H9 (cell line): ENCODE results near the gene ADGRB3. TPM values are rescaled to one million over a fixed set of nuclear protein-coding genes. Genes with fewer than 3 reads are reported as not detected.

Source experiments
- DNase-seq: peaks from one replicate; pipeline ENCODE4 v3.0.0-alpha.2; 2017
- H2AFZ ChIP-seq: one replicate; pipeline ENCODE4 v1.6.1; 2013; ENCODE audit warnings: mild to moderate bottlenecking, low read length, control low read depth, moderate library complexity
- H2AK5ac ChIP-seq: 2 replicates; pipeline ENCODE4 v1.6.1; 2013; ENCODE audit warnings: low read length, control low read depth, mixed read lengths; ENCODE audit not compliant: insufficient read length
- H2BK120ac ChIP-seq: one replicate; pipeline ENCODE4 v1.6.1; 2013; ENCODE audit warnings: low read depth, mild to moderate bottlenecking, low read length, control low read depth, inconsistent platforms; ENCODE audit not compliant: poor library complexity, severe bottlenecking
- H2BK12ac ChIP-seq: 2 replicates; pipeline ENCODE4 v1.6.1; 2013; ENCODE audit warnings: low read length, control low read depth, mixed read lengths, low read depth; ENCODE audit not compliant: insufficient read length
- H2BK15ac ChIP-seq: 2 replicates; pipeline ENCODE4 v1.6.1; 2013; ENCODE audit warnings: low read depth, low read length, control low read depth
- H2BK20ac ChIP-seq: one replicate; pipeline ENCODE4 v1.6.1; 2013; ENCODE audit warnings: low read depth, mild to moderate bottlenecking, low read length, control low read depth, inconsistent platforms; ENCODE audit not compliant: poor library complexity, severe bottlenecking
- H2BK5ac ChIP-seq: 2 replicates; pipeline ENCODE4 v1.6.1; 2013; ENCODE audit warnings: low read length, control low read depth, mixed read lengths; ENCODE audit not compliant: insufficient read length
- H3K14ac ChIP-seq: 2 replicates; pipeline ENCODE4 v1.6.1; 2013; ENCODE audit warnings: low read length, control low read depth; ENCODE audit not compliant: insufficient read depth
- H3K18ac ChIP-seq: 2 replicates; pipeline ENCODE4 v1.6.1; 2013; ENCODE audit warnings: low read depth, mild to moderate bottlenecking, mixed read lengths, low read length, control low read depth; ENCODE audit not compliant: insufficient read length
- H3K23ac ChIP-seq: 2 replicates; pipeline ENCODE4 v1.6.1; 2013; ENCODE audit warnings: low read length, control low read depth, mixed read lengths, low read depth; ENCODE audit not compliant: insufficient read length
- H3K23me2 ChIP-seq: 2 replicates; pipeline ENCODE4 v1.6.1; 2013; ENCODE audit warnings: low read depth, mild to moderate bottlenecking, mixed read lengths, low read length, control low read depth; ENCODE audit not compliant: insufficient read length, poor library complexity, severe bottlenecking
- H3K27ac ChIP-seq: 2 replicates; pipeline ENCODE4 v1.5.1; 2013; ENCODE audit warnings: low read length, control low read depth, mixed read lengths, low read depth; ENCODE audit not compliant: insufficient read length
- H3K27me3 ChIP-seq: 2 replicates; pipeline ENCODE4 v1.6.1; 2013; ENCODE audit warnings: low read length, control low read depth, inconsistent platforms; ENCODE audit not compliant: insufficient read depth
- H3K4ac ChIP-seq: 2 replicates; pipeline ENCODE4 v1.6.1; 2013; ENCODE audit warnings: low read depth, mild to moderate bottlenecking, control low read depth, inconsistent platforms, low read length, moderate library complexity
- H3K4me1 ChIP-seq: 2 replicates; pipeline ENCODE4 v1.6.1; 2013; ENCODE audit warnings: low read length, control low read depth, inconsistent platforms; ENCODE audit not compliant: insufficient read depth
- H3K4me2 ChIP-seq: 2 replicates; pipeline ENCODE4 v1.6.1; 2013; ENCODE audit warnings: low read length, control low read depth, mixed read lengths; ENCODE audit not compliant: insufficient read length, insufficient read depth
- H3K56ac ChIP-seq: 2 replicates; pipeline ENCODE4 v1.6.1; 2013; ENCODE audit warnings: low read depth, mild to moderate bottlenecking, mixed read lengths, low read length, control low read depth; ENCODE audit not compliant: insufficient read length
- H3K79me1 ChIP-seq: 2 replicates; pipeline ENCODE4 v1.6.1; 2013; ENCODE audit warnings: low read depth, mild to moderate bottlenecking, moderate library complexity, low read length, control low read depth, inconsistent platforms; ENCODE audit not compliant: insufficient read depth, poor library complexity, severe bottlenecking
- H3K79me2 ChIP-seq: 2 replicates; pipeline ENCODE4 v1.6.1; 2013; ENCODE audit warnings: low read length, control low read depth, inconsistent platforms; ENCODE audit not compliant: insufficient read depth
- H3K9ac ChIP-seq: 2 replicates; pipeline ENCODE4 v1.6.1; 2013; ENCODE audit warnings: low read length, control low read depth, mixed read lengths; ENCODE audit not compliant: insufficient read length; ENCODE audit errors: extremely low read depth
- H3K9me3 ChIP-seq: one replicate; pipeline ENCODE4 v1.6.1; 2013; ENCODE audit warnings: low read depth, low read length, inconsistent platforms; ENCODE audit not compliant: control insufficient read depth
- H3T11ph ChIP-seq: one replicate; pipeline ENCODE4 v1.6.1; 2013; ENCODE audit warnings: mild to moderate bottlenecking, low read length, control low read depth, inconsistent platforms
- H4K20me1 ChIP-seq: one replicate; pipeline ENCODE4 v1.6.1; 2013; ENCODE audit not compliant: control insufficient read depth, insufficient read length, insufficient read depth
- H4K5ac ChIP-seq: 2 replicates; pipeline ENCODE4 v1.6.1; 2013; ENCODE audit warnings: low read depth, mild to moderate bottlenecking, mixed read lengths, low read length, control low read depth; ENCODE audit not compliant: insufficient read length
- H4K8ac ChIP-seq: replicated peaks from 2 replicates; pipeline ENCODE4 v1.6.1; 2013; ENCODE audit warnings: low read length, control low read depth, mixed read lengths, low read depth; ENCODE audit not compliant: insufficient read length
- H4K91ac ChIP-seq: 2 replicates; pipeline ENCODE4 v1.6.1; 2013; ENCODE audit warnings: low read depth, mild to moderate bottlenecking, moderate library complexity, mixed read lengths, low read length, control low read depth; ENCODE audit not compliant: insufficient read length
- H3K27ac Mint-ChIP-seq, 3 experiments: 2 replicates in 2 of 3; 3 replicates in 1 of 3; pipeline ENCODE4 v1.8.0; 2020 to 2021; ENCODE audit warnings: mixed read lengths in 3 of 3, mild to moderate bottlenecking in 1 of 3, moderate library complexity in 1 of 3
- H3K27me3 Mint-ChIP-seq: 2 replicates; pipeline ENCODE4 v1.8.0; 2021; ENCODE audit warnings: low read depth, mild to moderate bottlenecking, moderate library complexity, mixed read lengths
- H3K36me3 Mint-ChIP-seq, 3 experiments: 2 replicates in 2 of 3; 3 replicates in 1 of 3; pipeline ENCODE4 v1.8.0; 2020 to 2021; ENCODE audit warnings: low read depth in 3 of 3, mixed read lengths in 3 of 3; ENCODE audit not compliant: insufficient read depth in 1 of 3
- H3K4me1 Mint-ChIP-seq, 2 experiments: 2 replicates each; pipeline ENCODE4 v1.8.0; 2020; ENCODE audit warnings: mixed read lengths in 2 of 2
- H3K4me3 Mint-ChIP-seq, 2 experiments: 2 replicates in 1 of 2; 3 replicates in 1 of 2; pipeline ENCODE4 v1.8.0; 2020 to 2021; ENCODE audit warnings: mild to moderate bottlenecking in 2 of 2, mixed read lengths in 2 of 2, moderate library complexity in 1 of 2
- H3K9me3 Mint-ChIP-seq, 2 experiments: 2 replicates in 1 of 2; 3 replicates in 1 of 2; pipeline ENCODE4 v1.8.0; 2020; ENCODE audit warnings: mild to moderate bottlenecking in 2 of 2, mixed read lengths in 2 of 2, moderate library complexity in 1 of 2
- WGBS: extraction: QIAGEN DNeasy Blood & Tissue Kit; methylation state at CpG from one replicate; pipeline ENCODE4 v1.1.7; 2013; ENCODE audit warnings: missing lambda C conversion rate, low lambda C conversion rate, mixed read lengths; ENCODE audit not compliant: insufficient read length; ENCODE audit errors: extremely low coverage; 5-methylcytosine and 5-hydroxymethylcytosine counted together
- total RNA-seq: library from RNA; stranded (reverse); gene quantifications from 2 replicates; pipeline ENCODE4 v1.2.1, GENCODE V29; 2021
- TF ChIP-seq, protein P1 (sequence below): fragments of 200-600 bp; sonication (generic); conservative IDR thresholded peaks from 3 replicates; pipeline ENCODE4 v1.8.0; 2021; ENCODE audit warnings: antibody characterized with exemption, mild to moderate bottlenecking

Gene ADGRB3
- total RNA-seq, 1 experiment from 2014 or later: 0.37 TPM

DNA sequence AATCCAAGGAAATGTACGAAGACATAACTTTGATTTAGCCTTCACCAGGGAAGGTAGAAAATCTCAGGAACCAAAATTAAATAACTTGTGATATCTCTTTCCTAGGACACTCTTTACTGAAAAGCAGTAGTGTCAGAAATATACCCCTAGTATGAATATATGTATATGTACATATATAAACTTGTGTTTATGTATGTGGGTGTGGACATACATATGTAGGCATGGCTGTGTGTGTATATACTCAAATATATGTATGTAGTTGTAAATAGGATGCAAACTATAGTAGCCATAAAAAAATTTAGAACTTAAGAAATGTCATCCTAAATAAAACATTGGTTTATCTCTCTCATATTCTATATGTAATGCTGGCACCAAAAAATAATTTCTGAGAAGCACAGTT lies 500.8 kb downstream of the ADGRB3 start:
- no peak for DNase-seq
- Histone ChIP-seq H3K23me2 (no peaks in the 10 kb centered on the region), H3K14ac (no peak overlapping the region), H3K4me2 (no peak overlapping the region), H4K20me1 (no peaks in the 10 kb centered on the region), H4K8ac (no peak overlapping the region), H2AK5ac (no peak overlapping the region), H3K23ac (no peak overlapping the region), H3K18ac (no peak overlapping the region), H3K79me1 (no peaks in the 10 kb centered on the region), H4K91ac (no peak overlapping the region), H3K9me3 (no peaks in the 10 kb centered on the region), H3K4ac (no peak overlapping the region), H3K56ac (no peak overlapping the region), H2BK20ac (no peak overlapping the region), H3K9ac (no peak overlapping the region), H2BK15ac (no peak overlapping the region), H3K27ac (no peak overlapping the region), H2AFZ (no peak overlapping the region), H3T11ph (no peak overlapping the region), H3K27me3 (no peaks in the 10 kb centered on the region), H4K5ac (no peak overlapping the region), H2BK12ac (no peak overlapping the region), H2BK120ac (no peak overlapping the region), H3K79me2 (no peaks in the 10 kb centered on the region), H3K4me1 (peaks cover 3% of the 10 kb centered on the region; the same call in 1 of the 2 replicates), H2BK5ac (no peak overlapping the region)
- TF ChIP-seq, protein P1, sequence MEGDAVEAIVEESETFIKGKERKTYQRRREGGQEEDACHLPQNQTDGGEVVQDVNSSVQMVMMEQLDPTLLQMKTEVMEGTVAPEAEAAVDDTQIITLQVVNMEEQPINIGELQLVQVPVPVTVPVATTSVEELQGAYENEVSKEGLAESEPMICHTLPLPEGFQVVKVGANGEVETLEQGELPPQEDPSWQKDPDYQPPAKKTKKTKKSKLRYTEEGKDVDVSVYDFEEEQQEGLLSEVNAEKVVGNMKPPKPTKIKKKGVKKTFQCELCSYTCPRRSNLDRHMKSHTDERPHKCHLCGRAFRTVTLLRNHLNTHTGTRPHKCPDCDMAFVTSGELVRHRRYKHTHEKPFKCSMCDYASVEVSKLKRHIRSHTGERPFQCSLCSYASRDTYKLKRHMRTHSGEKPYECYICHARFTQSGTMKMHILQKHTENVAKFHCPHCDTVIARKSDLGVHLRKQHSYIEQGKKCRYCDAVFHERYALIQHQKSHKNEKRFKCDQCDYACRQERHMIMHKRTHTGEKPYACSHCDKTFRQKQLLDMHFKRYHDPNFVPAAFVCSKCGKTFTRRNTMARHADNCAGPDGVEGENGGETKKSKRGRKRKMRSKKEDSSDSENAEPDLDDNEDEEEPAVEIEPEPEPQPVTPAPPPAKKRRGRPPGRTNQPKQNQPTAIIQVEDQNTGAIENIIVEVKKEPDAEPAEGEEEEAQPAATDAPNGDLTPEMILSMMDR: no peak
- peaks cover 4 to 5% of the 10 kb centered on the region in 2 experiments; a peak in 3 of 4 replicates for H3K4me1 Mint-ChIP-seq
- no CpG with 5 or more reads among the region's 1 CpG for WGBS
- peaks cover 3 to 5% of the 10 kb centered on the region in 2 experiments; a peak in 3 of 5 replicates for H3K9me3 Mint-ChIP-seq
- H3K27me3 Mint-ChIP-seq: no peaks in the 10 kb centered on the region; the same call in 1 of the 2 replicates
- H3K36me3 Mint-ChIP-seq: peaks cover 0 to 3% (median 0%) of the 10 kb centered on the region in 3 experiments; a peak in 2 of 7 replicates
- no peak overlapping the region for H3K27ac Mint-ChIP-seq
- H3K4me3 Mint-ChIP-seq: no peak overlapping the region
